T1000 (cell line): ENCODE data around the gene CHMP5.

ENCODE experiments used
- DNase-seq: peaks from one replicate; lab custom pipeline; 2025; ENCODE audit warnings: mixed read lengths; lab: John Stamatoyannopoulos, UW

The CHMP5 gene

DNA sequence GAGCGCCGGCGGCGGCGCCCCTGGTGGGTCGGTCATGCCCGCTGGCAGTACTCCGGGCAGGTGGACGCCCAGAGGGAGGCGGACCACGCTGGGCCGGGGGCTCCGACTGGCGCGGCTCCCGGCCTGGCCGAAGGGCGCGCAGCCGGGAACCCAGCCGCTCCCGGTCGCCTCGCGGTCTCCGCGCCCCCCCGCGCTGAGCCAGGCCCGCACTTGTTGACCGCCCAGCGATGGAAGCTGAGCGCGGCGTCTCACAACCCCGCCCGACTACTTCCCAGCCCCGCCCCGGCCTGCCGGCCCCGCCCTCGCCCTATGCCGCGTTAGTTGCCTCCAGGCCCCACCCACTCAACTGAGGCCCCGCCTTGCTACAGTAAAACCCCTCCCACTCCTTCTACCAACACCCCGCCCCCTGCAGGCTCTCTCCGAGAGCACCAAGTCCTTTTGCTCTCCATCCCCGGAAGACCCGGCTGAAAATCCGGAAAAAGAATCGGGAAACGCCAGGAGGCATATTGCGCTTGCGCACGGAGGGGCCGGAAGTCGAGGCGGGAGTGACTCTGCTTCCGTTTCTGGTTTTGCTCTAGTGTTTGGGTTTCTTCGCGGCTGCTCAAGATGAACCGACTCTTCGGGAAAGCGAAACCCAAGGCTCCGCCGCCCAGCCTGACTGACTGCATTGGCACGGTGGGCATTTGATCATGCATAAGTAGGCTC lies at the start of gene CHMP5, which contains the start of gene BAG1:
Gene CHMP5, plus strand, starts transcription at position 577 of the 705 bp plus-strand sequence. Its CDS starts 30 bp downstream, at position 607.
Gene BAG1, minus strand, starts transcription at position 236 of the 705 bp plus-strand sequence.
- DNase-seq, result peak; percentile 91

GRCh38 chr9:33220681-33221567 lies 43.9 kb upstream of the CHMP5 start:
- DNase-seq, result no peak

DNA sequence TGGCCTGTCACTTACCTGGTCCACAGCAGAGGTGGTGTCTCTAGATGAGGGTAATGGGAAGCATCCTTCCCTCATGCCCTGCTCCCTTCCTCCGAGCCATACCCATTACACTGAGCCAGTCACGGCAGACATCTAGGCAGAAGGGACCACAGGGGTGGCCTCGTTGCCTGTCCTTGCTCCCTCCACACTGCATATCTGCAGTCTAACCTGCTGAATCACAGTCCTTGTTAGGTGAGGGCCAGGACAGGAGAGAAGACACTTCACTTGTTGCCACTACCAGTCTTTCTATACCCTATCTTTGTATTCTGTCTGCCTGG lies 43.3 kb upstream of the CHMP5 start:
- no peak for DNase-seq

DNA sequence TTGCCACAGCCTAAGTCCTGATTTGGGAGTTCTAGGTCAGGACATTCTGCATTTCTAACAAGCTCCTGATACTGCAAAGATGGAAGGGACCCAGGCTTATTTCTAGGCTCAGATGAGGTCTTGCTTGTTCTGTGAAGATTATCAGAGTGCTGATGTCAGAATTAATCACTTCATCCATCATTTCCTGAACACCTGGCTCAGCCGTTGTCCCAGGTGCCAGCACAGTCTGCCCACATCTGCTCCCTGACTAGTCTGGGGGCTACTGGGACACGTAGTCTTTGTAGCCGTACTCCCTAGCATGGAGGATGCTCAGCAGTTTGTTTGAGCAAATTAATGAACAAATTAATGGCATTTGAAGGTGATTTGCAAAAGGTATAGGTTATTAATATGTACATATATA lies 42.8 kb upstream of the CHMP5 start:
- no peak for DNase-seq

DNA sequence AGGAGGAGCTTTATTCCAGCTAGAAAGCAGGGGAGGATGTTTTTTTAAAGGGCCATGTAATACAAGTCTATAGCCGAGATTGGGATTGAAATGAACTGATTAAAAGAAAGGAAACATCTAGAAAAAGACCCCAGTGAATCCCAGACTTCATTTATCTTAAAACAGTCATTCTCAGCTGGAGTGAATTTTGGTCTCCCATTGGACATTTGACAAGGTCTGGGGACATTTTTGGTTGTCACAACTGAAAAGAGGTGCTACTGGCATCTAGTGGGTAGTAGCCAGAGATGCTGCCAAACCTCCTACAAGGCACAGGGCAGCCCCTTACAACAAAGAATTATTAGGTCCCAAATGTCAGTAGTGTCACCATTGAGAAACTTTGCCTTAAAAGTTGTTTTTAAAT lies 41.2 kb upstream of the CHMP5 start:
- no peak for DNase-seq

DNA sequence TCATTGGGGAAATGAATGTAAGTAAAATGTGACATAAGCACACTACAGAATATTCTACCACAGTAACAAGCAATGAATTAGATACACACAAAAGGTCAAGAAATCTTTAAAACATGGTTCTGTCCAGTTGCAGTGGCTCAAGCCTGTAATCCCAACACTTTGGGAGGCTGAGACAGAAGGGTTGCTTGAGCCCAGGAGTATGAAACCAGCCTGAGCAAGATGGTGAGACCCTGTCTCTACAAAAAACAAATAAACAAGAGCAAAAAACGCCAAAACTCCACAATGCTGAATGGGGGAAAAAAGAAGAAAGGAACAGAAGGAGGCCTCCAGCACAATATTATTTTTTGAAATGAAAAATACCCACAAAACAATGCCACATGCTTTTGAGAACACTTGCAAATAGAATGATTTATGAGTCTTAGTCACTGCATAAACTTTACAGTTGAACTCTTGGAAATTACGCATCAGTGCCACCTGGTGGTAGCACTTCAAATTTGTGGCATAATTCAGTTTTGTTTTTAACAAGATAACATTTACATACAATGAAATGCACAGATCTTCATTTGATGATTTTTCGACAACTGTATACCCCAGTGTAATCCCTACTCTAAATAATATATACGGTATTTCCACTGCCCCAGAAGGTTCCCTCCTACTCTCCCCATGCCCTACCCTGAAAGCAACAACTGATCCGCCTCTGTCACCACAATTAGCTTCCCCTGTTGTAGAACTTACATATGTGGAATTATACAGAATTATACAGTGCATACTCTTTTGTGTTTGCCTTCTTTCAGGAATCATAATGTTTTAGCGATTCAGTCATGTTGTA lies 39.3 kb upstream of the CHMP5 start:
- DNase-seq, result no peak

- no peak for DNase-seq
Measured at GRCh38 chr9:33227008-33227398, 37.8 kb upstream of the CHMP5 start.

DNA sequence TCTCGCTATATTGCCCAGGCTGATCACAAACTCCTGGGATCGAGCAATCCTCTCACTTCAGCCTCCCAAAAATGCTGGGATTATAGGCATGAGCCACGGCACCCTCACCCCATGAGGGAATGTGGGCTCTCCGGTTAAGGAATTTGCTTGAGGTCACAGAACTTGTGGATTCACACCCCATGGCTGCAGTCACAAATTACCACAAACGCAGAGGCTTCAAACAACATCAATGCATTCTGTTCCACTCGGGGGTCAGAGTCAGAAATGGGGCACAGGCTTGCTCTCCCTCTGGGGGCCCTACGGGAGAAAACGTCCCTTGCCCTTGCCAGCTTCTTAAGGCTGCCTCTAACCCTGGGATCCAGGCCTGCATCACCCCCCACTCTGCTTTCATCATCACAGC lies 37.1 kb upstream of the CHMP5 start:
- no peak for DNase-seq

DNA sequence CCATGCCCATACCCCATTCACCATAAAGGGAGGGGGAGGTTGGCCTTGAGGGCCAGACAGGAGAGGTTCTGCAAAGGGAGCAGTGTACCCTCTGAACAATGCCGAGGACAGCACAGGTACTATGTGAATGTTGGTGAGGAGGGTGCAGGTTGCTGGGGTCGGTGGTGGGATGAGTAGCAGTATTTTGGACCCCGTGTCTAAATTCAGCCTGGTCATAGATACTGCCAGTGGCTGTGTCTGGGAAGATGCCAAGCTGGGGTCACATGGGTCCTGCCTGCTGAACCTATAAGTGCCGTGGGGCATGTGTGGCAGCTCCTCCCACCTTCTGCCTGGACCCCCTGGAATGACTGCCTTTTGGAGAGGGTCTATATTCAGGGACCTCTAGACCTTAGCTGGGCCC lies 36.2 kb upstream of the CHMP5 start:
- DNase-seq, result no peak

- no peak for DNase-seq
Measured at GRCh38 chr9:33229359-33230114, 35.3 kb upstream of the CHMP5 start.

- DNase-seq, result no peak
Measured at GRCh38 chr9:33230756-33231622, 33.9 kb upstream of the CHMP5 start.

GRCh38 chr9:33231623-33231942 lies 33.3 kb upstream of the CHMP5 start:
- no peak for DNase-seq

DNA sequence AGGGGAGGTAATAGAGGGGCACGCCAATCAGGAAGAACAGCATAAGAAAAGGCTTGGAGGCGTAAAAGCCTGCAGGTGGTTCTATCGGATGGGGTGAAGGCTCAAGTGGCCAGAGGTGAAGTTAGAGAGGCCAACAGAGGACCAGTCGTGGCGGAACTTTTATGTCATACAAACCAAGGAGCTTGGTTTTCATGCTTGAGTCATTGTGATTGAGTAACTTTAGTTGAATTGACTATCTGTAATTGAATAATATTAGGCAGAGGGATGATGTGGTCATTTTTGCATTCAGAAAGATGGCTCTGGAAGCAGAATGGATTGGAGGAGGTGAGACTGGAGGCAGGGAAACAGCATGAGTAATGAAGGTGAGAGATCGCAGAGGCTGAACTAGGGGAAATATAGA lies 32.0 kb upstream of the CHMP5 start:
- no peak for DNase-seq

- DNase-seq, result peak; percentile 45
Measured at GRCh38 chr9:33233626-33234342, 31.1 kb upstream of the CHMP5 start.

DNA sequence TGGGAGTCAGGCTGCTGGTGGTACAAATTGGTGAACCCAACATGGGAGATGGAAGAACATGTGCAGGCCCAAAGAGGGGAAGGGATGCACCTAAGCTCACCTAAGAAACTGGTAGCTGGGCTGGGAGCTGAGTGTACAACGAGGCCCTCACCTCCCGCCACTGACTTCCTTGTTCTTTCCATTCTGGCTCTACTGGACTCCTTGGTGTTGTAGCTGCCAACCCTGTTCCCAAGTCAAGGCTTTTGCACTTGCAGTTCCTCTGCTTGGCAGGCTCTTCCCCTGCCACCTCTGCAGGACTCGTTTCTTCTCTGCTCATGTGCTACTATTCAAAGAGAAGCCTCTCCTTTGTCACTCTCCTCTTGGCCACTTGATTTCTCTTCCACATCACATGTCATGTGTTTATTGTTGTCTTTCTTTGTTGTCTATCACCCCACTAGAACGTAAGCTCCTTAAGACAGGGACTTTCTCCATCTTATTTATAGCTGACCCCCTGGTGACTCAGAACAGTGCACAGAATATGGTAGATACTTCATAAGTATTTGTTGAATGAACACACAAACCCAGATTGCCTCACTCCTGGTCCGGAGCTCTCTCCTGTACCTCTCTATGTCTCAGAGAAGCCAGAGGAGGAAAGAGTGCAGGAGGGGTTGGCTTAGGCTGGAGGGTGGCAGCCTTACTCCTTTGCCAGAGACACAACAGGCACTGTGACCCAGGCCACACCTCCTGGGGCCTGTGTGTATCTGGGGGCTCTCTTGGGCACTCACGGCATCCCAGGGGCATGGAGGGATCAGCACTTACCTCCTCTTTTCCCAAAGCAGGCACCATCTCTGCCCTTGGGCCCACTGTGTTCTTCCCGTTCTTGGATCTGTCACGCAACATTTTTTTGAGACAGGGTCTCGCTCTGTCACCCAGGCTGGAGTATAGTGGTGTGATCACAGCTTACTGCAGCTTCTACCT lies 30.1 kb upstream of the CHMP5 start:
- no peak for DNase-seq

DNA sequence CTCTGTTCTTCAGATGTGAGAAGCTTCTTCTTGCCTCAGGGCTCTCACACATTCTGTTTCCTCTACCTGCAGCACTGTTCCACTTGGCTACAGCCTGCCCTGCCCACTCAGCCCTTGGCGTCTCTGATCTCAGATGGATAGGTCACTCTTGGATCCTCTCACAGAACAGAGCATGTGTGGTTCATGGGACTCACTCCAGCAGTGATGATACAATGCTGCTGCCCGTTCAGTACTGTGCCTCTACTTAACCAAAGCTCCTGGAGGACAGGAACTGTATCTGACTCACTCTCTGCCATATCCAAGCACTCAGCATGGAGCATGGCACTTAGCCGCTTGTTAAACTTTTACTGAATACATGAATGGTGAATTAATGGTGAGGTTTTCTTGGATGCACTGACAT lies 28.3 kb upstream of the CHMP5 start:
- no peak for DNase-seq

GRCh38 chr9:33239921-33240320 lies 24.9 kb upstream of the CHMP5 start, which contains the start of gene SPINK4:
Gene SPINK4, plus strand, starts transcription at chr9:33240167. Its CDS starts 42 bp downstream, at chr9:33240209.
- no peak for DNase-seq

DNA sequence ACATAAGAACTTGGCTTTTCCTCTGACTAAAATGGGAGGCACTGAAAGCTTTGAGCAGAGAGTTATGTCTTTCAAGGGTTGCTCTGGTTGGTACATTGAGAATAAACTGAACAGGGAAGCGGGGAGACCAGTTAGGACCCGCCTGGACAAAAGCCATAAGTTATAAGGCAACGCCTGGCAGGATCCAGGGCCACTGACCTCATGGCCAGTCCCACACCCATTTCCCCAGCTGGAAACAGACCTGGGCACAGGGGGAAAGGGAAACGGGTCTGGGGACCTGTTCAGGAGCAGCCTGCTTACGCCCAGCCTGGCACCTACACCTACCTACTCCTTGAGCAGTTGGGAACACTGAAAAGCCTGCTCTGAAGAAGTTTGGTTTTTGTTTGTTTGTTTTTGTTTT lies 23.6 kb upstream of the CHMP5 start:
- no peak for DNase-seq

DNA sequence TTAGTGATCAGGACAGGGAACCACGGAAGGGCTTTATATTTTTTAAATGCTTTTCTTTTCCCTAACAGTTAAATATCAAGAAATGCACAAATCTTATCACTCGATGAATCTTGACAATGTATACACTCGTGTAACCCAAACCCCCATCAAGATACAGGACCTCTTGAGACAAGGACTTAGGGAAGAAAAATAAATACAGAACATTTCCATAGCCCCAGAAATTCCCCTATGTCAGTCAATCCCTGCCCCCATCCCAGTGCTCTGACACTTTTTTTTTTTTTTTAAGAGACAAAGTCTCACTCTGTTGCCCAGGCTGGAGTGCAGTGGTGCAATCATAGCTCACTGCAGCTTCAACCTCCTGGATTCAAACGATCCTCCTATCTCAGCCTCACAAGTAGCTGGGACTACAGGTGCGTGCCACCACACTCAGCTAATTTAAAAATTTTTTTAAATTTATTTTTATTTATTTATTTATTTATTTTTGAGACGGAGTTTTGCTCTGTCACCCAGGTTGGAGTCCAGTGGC lies 22.2 kb upstream of the CHMP5 start:
- DNase-seq, result no peak
